Fibroblast of pulmonary artery (primary cell): ENCODE data around the gene CD79A.

ENCODE experiments used
- DNase-seq: peaks from one replicate; pipeline ENCODE4 v3.0.0-alpha.2; 2010; ENCODE audit warnings: low read depth
- H3K4me3 ChIP-seq: replicated peaks from 2 replicates; pipeline ENCODE4 v1.5.1; 2011; ENCODE audit warnings: low read depth, mild to moderate bottlenecking, control low read depth, low read length, moderate library complexity
- CTCF ChIP-seq: IDR thresholded peaks from 2 replicates; pipeline ENCODE4 v1.5.1; 2011; ENCODE audit warnings: mild to moderate bottlenecking, control low read depth, low read length, inconsistent platforms; ENCODE audit errors: missing control alignments

Gene CD79A

GRCh38 chr19:41897820-41898219 is 20.7 kb downstream of the CD79A start:
- H3K4me3 ChIP-seq = no peak overlapping the region
- DNase-seq = no peak

GRCh38 chr19:41898235-41898634 is 21.2 kb downstream of the CD79A start:
- TF ChIP-seq CTCF = no peak
- no peak overlapping the region for H3K4me3 ChIP-seq
- DNase-seq = no peak

More at GRCh38 chr19:41897820-41898219, 20.7 kb downstream of the CD79A start:
- TF ChIP-seq CTCF = no peak

GRCh38 chr19:41901707-41902360 is 24.8 kb downstream of the CD79A start:
- H3K4me3 ChIP-seq = no peak overlapping the region
- no peak for DNase-seq
- no peak for TF ChIP-seq CTCF

- TF ChIP-seq CTCF = no peak
- no peak overlapping the region for H3K4me3 ChIP-seq
- no peak for DNase-seq
Measured at GRCh38 chr19:41902594-41902993, 25.5 kb downstream of the CD79A start.

- no peak for TF ChIP-seq CTCF
- no peak for DNase-seq
- H3K4me3 ChIP-seq = no peak overlapping the region
Measured at GRCh38 chr19:41903193-41903953, 26.3 kb downstream of the CD79A start.

- TF ChIP-seq CTCF = no peak
- no peak for DNase-seq
- H3K4me3 ChIP-seq = no peak overlapping the region
Measured at GRCh38 chr19:41904118-41904870, 27.2 kb downstream of the CD79A start.
